Gastroesophageal sphincter (tissue), 3 donors: Measurements from ENCODE around the gene PHF23.

Experiments used
- EP300 ChIP-seq: sonication (generic); formaldehyde crosslinking; IDR thresholded peaks from one replicate; pipeline ENCODE4 v1.6.1; 2017; ENCODE audit warnings: antibody characterized with exemption, mild to moderate bottlenecking
- TF ChIP-seq, protein P1 (sequence below), 4 experiments: fragments of 200-600 bp in 2 of 4; fragments of 450-650 bp in 2 of 4; sonication (generic) in 1 of 4; IDR thresholded peaks; one replicate each; pipeline ENCODE4 v1.5.1; 2017 to 2019; ENCODE audit warnings: antibody characterized with exemption in 4 of 4, mild to moderate bottlenecking in 2 of 4, moderate library complexity in 2 of 4

DNA sequence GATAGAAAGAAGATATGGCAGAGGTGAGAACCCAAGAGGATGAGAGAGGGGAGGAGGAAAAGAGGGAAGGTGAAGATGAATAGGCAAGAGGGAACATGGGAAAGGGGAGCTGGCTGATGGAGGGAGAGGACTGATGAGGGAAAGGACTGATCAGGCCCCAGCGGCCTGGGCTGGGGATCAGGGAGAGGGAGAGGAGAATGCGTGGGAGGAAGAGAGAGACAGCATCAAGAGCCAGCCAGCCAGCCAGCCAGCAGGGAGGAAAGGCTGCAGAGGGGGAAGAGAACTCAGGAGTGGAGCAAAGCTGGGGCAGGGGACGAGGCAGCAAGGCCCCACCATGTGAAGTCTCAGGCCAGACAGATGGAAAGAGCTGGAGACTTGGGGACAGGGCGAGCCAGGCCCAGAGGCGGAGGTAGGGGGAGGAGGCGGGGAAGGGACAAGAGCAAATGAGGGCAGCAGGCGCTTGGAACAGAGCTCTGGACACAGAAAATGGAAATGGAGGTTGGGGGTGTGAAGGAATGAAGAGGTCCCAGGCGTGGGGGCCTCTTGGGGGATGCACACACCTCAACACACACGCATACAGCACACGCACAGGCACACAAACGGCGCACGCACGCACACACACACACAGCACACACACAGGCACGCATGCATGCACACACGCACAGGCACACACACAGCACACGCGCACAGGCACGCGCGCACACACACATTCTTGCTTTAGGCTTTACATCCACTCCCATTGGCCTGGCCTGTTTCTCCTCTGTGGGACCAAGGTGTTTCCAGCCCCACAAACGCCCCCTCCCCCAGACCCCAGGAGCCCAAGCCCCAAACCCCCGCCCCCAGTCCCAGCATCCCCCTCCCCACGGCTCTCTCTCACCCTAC, 31.9 kb downstream of the PHF23 start:
- TF ChIP-seq, protein P1, sequence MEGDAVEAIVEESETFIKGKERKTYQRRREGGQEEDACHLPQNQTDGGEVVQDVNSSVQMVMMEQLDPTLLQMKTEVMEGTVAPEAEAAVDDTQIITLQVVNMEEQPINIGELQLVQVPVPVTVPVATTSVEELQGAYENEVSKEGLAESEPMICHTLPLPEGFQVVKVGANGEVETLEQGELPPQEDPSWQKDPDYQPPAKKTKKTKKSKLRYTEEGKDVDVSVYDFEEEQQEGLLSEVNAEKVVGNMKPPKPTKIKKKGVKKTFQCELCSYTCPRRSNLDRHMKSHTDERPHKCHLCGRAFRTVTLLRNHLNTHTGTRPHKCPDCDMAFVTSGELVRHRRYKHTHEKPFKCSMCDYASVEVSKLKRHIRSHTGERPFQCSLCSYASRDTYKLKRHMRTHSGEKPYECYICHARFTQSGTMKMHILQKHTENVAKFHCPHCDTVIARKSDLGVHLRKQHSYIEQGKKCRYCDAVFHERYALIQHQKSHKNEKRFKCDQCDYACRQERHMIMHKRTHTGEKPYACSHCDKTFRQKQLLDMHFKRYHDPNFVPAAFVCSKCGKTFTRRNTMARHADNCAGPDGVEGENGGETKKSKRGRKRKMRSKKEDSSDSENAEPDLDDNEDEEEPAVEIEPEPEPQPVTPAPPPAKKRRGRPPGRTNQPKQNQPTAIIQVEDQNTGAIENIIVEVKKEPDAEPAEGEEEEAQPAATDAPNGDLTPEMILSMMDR (IDR thresholded peaks at IDR 0.05): no peak
- no peak for TF ChIP-seq EP300
